Left lung (tissue), 10 donors: ENCODE measurements around the gene C5orf24. TPM values are rescaled to one million over a fixed set of nuclear protein-coding genes. Genes with fewer than 3 reads are reported as not detected.
"Not testable (repeated sequence)": the region's sequence is repeated elsewhere in the genome, so short reads cannot be mapped to it uniquely, and the experiment has no call there.

Source experiments
- ATAC-seq: fragments of 200-7000 bp; cut with Tn5 transposase; one replicate; pipeline ENCODE4 v1.9.1; 2020; ENCODE audit warnings: moderate library complexity
- DNase-seq, 4 donors: peaks; one replicate each; pipeline ENCODE4 v3.0.0-alpha.2; 2013 to 2020
- H3K27ac ChIP-seq, 2 donors: fragments of 200-600 bp; sonication (generic) in 1 of 2; one replicate each; pipeline versions ENCODE4 v1.5.0 to v1.8.0; 2020 to 2021
- H3K27me3 ChIP-seq, 2 donors: fragments of 200-600 bp; sonication (generic) in 1 of 2; one replicate each; pipeline versions ENCODE4 v1.5.0 to v1.8.0; 2020 to 2021
- H3K36me3 ChIP-seq, 2 donors: fragments of 200-600 bp; sonication (generic) in 1 of 2; one replicate each; pipeline versions ENCODE4 v1.5.0 to v1.8.0; 2020 to 2021
- H3K4me1 ChIP-seq, 2 donors: fragments of 200-600 bp; one replicate each; pipeline ENCODE4 v1.8.0; 2021
- H3K4me3 ChIP-seq, 2 donors: fragments of 200-600 bp; sonication (generic) in 1 of 2; one replicate each; pipeline versions ENCODE4 v1.5.0 to v1.8.0; 2020 to 2021; ENCODE audit warnings: mild to moderate bottlenecking in 1 of 2
- H3K9me3 ChIP-seq, 2 donors: fragments of 200-600 bp; sonication (generic) in 1 of 2; one replicate each; pipeline versions ENCODE4 v1.5.0 to v1.8.0; 2020 to 2021
- intact Hi-C, 2 donors: fragments of 100-400 bp; cut with DNase I; formaldehyde crosslinking; loops; one replicate each; pipeline versions ENCODE4 v1.11.2 to v1.14.2; 2022
- polyA plus RNA-seq, 6 donors: library from polyadenylated mRNA; unstranded; fragments of 120-200 nt; gene quantifications; one replicate each; pipeline ENCODE4 v1.2.1, GENCODE V29; 2013; ENCODE audit not compliant: insufficient read length in 6 of 6
- total RNA-seq, 2 donors: library from RNA; stranded (reverse); fragmentation: NEBNext Ultra II Directional; extraction: Animal tissue kit (Norgen Biotek cat#: 25700); gene quantifications; one replicate each; pipeline ENCODE4 v1.2.1, GENCODE V29; 2021
- TF ChIP-seq, protein P1 (sequence below), 2 donors: fragments of 200-600 bp; sonication (generic) in 1 of 2; IDR thresholded peaks; one replicate each; pipeline versions ENCODE4 v1.5.0 to v1.8.0; 2021; ENCODE audit warnings: antibody characterized with exemption in 2 of 2
- donor health status: DM: no; HTN: yes; CAD: no.
- donor health status: DM: no; HTN: no; CAD: no.

Gene C5orf24
- total and polyA plus RNA-seq, 8 donors = 50.8 to 86.3 (median 77.0) TPM

DNA sequence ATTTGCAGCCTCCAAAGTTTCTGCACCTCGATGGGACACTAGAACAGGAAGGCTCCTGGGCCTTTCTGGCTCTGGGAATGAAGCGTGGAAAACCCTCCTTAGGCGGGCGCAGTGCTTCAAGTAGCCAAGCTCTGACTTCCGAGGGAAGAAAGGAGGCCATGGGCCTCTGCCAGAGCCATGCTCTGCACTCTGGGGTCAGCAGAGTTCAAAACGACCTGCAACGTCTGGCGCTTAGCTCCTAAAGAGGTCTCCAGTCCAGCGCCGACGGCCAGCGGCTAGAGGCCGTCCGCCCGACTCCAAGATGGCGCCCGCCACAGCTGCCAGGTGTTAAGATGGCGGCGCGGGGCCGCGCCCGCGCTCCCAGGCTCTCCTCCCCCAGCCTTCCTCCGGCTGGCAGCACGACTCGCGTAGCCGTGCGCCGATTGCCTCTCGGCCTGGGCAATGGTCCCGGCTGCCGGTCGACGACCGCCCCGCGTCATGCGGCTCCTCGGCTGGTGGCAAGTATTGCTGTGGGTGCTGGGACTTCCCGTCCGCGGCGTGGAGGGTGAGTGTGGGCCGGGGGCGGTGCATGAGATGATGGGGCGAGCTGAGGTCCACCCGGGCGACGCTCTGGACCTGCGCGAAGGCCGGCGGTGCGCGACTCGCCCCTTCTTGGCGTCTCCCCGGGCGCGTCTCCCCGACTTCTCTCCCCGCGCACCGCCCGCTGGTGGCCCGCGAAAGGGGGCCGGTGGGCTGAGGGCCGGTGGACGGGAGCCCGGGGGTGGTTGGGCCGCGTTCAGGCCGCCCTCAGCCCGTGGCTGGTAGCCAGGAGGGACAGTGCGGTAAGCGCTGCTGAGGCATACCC is 28.4 kb downstream of the C5orf24 start, which contains the start of gene TXNDC15:
Gene TXNDC15 (plus strand): TSS at position 385 of the 844 bp plus-strand sequence. CDS start 57 bp downstream, at position 442.
- Histone ChIP-seq H3K4me3 (peak within 1 kb of the TSS; percentile 87 to 91), H3K4me1 (peaks cover 12 to 41% of the 10 kb centered on the region in 2 donors), H3K9me3 (no peaks in the 10 kb centered on the region), H3K27me3 (no peaks in the 10 kb centered on the region), H3K27ac (peak within 1 kb of the TSS; percentile 90 to 98), H3K36me3 (no peaks in the 10 kb centered on the region)
- intact Hi-C loops = no loop called here
- ATAC-seq = peak; percentile 96
- TF ChIP-seq, protein P1, sequence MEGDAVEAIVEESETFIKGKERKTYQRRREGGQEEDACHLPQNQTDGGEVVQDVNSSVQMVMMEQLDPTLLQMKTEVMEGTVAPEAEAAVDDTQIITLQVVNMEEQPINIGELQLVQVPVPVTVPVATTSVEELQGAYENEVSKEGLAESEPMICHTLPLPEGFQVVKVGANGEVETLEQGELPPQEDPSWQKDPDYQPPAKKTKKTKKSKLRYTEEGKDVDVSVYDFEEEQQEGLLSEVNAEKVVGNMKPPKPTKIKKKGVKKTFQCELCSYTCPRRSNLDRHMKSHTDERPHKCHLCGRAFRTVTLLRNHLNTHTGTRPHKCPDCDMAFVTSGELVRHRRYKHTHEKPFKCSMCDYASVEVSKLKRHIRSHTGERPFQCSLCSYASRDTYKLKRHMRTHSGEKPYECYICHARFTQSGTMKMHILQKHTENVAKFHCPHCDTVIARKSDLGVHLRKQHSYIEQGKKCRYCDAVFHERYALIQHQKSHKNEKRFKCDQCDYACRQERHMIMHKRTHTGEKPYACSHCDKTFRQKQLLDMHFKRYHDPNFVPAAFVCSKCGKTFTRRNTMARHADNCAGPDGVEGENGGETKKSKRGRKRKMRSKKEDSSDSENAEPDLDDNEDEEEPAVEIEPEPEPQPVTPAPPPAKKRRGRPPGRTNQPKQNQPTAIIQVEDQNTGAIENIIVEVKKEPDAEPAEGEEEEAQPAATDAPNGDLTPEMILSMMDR (IDR thresholded peaks at IDR 0.05) = no peak
- peak; percentile 87 to 99 (median 92) for DNase-seq

DNA sequence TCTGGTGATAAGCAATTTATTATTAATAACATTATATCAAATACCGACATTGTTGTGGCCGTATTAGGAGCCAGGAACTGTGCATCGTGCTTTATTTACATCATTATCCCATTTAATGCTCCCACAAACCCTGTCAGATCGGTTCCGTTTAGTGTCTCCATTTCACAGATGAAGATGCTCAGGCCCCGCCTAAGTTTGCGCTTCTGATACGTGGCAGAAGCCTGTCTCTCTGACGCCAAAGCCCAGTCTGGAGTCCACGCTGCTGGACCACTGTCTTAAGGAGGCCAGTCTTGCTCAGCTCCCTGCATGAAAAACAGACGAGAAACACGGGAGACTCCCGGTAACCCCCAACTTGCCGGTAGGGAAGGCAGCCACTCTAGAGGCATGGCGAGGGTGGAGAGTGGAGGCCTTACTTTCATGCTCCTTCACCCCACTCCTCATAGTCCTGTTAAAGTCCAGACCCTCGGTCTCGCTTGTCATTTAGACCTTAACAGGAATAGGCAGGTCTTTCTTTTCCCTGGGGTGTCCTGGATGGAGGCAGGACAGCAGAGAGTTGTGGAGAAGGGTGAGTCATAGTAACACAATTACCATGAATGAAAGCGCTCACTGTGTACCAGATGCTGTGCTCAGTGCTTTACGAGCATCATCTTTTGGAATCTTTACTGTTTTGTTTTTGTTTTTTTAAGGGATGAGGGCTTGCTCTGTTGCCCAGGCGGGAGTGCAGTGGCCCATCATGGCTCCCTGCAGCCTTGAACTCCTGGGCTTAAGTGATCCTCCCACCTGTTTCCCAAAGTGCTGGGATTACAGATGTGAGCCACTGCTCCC is 29.3 kb downstream of the C5orf24 start:
- peak overlapping the region; percentile 90 to 98 for H3K27ac ChIP-seq
- TF ChIP-seq, protein P1 (IDR thresholded peaks at IDR 0.05) = no peak
- DNase-seq = peak in 3 of 4 donors; percentile 51 to 75 (median 53)
- ATAC-seq = peak; percentile 70
- intact Hi-C loops = no loop called here
- H3K27me3 ChIP-seq = no peaks in the 10 kb centered on the region
- no peaks in the 10 kb centered on the region for H3K9me3 ChIP-seq
- H3K4me1 ChIP-seq = peaks cover 12 to 43% of the 10 kb centered on the region in 2 donors
- H3K36me3 ChIP-seq = no peaks in the 10 kb centered on the region
- H3K4me3 ChIP-seq = peak overlapping the region; percentile 87 to 91

DNA sequence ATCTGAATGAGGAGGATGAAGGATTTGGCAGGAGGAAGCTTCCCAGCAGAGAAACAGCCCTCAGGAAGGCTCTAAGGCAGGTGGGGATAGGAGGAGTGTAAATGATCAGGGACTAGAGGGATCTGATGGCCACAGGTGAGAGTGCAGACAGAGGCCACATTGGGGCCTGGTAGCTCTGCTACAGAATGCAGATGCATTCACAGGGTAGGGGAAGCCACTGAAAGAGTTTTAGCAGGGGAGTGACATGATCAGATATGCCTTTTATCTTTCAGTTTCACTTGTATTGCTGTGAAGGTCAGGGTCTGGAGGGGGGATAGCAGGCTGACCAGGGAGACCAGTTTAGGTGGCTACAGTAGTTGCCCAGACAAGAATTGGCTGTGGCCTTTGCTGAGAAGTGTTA is 31.4 kb downstream of the C5orf24 start:
- no peak for DNase-seq
- H3K36me3 ChIP-seq = no peaks in the 10 kb centered on the region
- no peak overlapping the region for H3K27ac ChIP-seq
- H3K4me3 ChIP-seq = no peak overlapping the region
- intact Hi-C loops = no loop called here
- no peak for ATAC-seq
- H3K4me1 ChIP-seq = peaks cover 12 to 43% of the 10 kb centered on the region in 2 donors
- H3K27me3 ChIP-seq = no peaks in the 10 kb centered on the region
- no peaks in the 10 kb centered on the region for H3K9me3 ChIP-seq
- TF ChIP-seq, protein P1 (IDR thresholded peaks at IDR 0.05) = no peak

DNA sequence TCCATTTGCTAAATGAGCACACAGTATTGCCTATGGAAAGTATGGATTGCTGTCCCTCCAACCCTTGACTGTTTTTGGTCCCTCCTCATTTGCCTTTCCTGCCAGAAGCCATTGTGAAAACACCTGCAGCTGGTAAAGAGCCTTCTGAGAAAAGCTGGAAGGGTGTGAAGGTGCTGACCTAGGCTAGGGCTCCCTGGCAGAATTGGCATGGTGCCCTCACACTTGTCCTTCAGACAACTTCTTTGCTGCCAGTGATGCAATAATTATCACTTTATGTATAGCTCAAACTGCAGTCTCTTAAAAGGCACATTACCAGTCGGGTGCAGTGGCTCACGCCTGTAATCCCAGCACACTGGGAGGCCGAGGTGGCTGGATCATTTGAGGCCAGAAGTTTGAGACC is 32.6 kb downstream of the C5orf24 start:
- peaks cover 12 to 42% of the 10 kb centered on the region in 2 donors for H3K4me1 ChIP-seq
- no peaks in the 10 kb centered on the region for H3K9me3 ChIP-seq
- DNase-seq (peak in 1 of 4 donors; percentile 54), ATAC-seq (no peak)
- no peak overlapping the region for H3K27ac ChIP-seq
- intact Hi-C loops = no loop called here
- H3K27me3 ChIP-seq = no peaks in the 10 kb centered on the region
- no peak overlapping the region for H3K4me3 ChIP-seq
- TF ChIP-seq, protein P1 (IDR thresholded peaks at IDR 0.05) = no peak
- H3K36me3 ChIP-seq = no peaks in the 10 kb centered on the region

DNA sequence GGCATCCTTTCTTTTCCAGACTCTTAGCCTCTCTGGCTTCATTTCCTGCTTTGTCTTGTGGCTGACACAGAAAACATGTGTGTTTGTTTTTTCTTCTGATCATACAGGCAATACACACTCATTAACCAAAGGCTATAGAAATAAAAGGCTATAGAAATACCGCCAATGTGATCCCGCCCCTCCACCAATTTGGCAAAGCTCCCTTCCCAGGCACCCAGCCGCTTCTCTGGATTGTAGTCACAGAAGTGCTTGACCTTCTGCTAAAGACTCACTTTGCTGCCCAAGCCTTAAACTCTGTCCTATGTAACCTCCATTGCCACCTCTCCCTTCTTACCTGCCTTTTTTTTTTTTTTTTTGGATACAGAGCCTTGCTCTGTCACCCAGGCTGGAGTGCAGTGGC is 33.7 kb downstream of the C5orf24 start:
- Histone ChIP-seq H3K9me3 (no peaks in the 10 kb centered on the region), H3K4me1 (peaks cover 9 to 36% of the 10 kb centered on the region in 2 donors), H3K27me3 (no peaks in the 10 kb centered on the region), H3K27ac (no peak overlapping the region), H3K36me3 (no peaks in the 10 kb centered on the region), H3K4me3 (no peak overlapping the region)
- ATAC-seq = no peak
- TF ChIP-seq, protein P1 (IDR thresholded peaks at IDR 0.05) = no peak
- intact Hi-C loops = no loop called here
- no peak for DNase-seq

DNA sequence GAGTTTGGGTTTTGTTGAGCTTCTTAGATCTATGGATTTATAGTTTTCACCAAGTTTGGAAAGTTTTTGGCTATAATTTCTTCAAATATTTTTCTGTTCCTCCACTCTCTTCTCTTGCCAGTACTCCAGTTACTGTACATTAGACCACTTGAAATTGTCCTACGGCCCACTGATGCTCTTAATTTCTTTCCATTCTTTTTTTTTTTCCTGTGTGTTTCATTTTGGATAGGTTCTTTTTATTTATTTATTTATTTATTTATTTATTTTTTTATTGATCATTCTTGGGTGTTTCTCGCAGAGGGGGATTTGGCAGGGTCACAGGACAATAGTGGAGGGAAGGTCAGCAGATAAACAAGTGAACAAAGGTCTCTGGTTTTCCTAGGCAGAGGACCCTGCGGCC is 35.2 kb downstream of the C5orf24 start:
- H3K36me3 ChIP-seq, H3K27me3 ChIP-seq, H3K27ac ChIP-seq, H3K9me3 ChIP-seq, H3K4me3 ChIP-seq, ATAC-seq, intact Hi-C loops, DNase-seq: not testable (repeated sequence)
- peaks cover 2 to 25% of the 10 kb centered on the region in 2 donors for H3K4me1 ChIP-seq

DNA sequence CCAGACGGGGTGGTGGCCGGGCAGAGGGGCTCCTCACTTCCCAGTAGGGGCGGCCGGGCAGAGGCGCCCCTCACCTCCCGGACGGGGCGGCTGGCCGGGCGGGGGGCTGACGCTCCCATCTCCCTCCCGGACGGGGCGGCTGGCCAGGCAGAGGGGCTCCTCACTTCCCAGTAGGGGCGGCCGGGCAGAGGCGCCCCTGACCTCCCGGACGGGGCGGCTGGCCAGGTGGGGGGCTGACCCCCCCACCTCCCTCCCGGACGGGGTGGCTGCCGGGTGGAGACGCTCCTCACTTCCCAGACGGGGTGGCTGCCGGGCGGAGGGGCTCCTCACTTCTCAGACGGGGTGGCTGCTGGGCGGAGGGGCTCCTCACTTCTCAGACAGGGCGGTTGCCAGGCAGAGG is 35.9 kb downstream of the C5orf24 start:
- H3K4me1 ChIP-seq = peaks cover 0 to 17% of the 10 kb centered on the region in 2 donors
- H3K4me3 ChIP-seq, H3K27ac ChIP-seq, ATAC-seq, H3K27me3 ChIP-seq, H3K36me3 ChIP-seq, DNase-seq, intact Hi-C loops, H3K9me3 ChIP-seq: not testable (repeated sequence)
